Measurements from ENCODE around the gene UNC93A.
"Not testable (repeated sequence)": the region's sequence is repeated elsewhere in the genome, so short reads cannot be mapped to it uniquely, and the experiment has no call there.

DNA sequence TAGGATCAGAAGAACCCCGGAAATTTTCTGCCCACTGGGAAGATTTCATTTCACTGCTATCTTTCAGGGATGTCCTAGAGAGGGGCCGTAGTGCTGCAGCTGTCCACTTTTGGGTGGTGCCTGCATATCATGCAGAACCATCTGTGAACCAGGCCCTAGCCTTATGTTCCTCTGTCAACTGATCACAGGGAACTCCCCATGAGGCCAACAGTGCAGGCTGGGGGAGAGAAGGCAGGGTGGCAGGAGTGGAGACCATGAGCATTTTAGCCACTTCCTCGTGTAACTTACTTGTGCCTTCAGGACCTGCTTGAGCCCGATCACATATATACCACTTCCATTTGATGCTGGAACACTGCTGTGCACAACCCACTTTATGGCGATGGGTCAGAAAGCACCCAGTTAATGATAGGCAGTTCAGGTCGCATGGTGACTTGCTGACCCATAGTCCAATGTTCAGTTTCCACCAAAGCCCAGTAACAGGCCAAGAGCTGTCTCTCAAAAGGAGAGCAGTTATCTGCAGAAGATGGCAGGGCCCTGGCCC is 48.5 kb upstream of the UNC93A start:
- TF ChIP-seq, protein P1, sequence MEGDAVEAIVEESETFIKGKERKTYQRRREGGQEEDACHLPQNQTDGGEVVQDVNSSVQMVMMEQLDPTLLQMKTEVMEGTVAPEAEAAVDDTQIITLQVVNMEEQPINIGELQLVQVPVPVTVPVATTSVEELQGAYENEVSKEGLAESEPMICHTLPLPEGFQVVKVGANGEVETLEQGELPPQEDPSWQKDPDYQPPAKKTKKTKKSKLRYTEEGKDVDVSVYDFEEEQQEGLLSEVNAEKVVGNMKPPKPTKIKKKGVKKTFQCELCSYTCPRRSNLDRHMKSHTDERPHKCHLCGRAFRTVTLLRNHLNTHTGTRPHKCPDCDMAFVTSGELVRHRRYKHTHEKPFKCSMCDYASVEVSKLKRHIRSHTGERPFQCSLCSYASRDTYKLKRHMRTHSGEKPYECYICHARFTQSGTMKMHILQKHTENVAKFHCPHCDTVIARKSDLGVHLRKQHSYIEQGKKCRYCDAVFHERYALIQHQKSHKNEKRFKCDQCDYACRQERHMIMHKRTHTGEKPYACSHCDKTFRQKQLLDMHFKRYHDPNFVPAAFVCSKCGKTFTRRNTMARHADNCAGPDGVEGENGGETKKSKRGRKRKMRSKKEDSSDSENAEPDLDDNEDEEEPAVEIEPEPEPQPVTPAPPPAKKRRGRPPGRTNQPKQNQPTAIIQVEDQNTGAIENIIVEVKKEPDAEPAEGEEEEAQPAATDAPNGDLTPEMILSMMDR (IDR thresholded peaks at IDR 0.05; ENCODE audit: low read depth, low read length, poor library complexity, severe bottlenecking) = not testable (repeated sequence)
- not testable (repeated sequence) for TF ChIP-seq EZH2phosphoT487 (IDR thresholded peaks at IDR 0.05; ENCODE audit: borderline replicate concordance, low read length)
